AG09319 (cell line): ENCODE measurements around the gene PHKG1.
"Not testable (repeated sequence)": the region's sequence is repeated elsewhere in the genome, so short reads cannot be mapped to it uniquely, and the experiment has no call there.

ENCODE experiments used
- DNase-seq: peaks from one replicate; pipeline ENCODE4 v3.0.0-alpha.2; 2010; ENCODE audit warnings: low read depth; ENCODE audit errors: extremely low read depth
- TF ChIP-seq, protein P1 (sequence below): IDR thresholded peaks from 2 replicates; pipeline ENCODE4 v1.5.1; 2011; ENCODE audit warnings: low read depth, mild to moderate bottlenecking, inconsistent platforms, low read length, moderate library complexity

PHKG1 gene

DNA sequence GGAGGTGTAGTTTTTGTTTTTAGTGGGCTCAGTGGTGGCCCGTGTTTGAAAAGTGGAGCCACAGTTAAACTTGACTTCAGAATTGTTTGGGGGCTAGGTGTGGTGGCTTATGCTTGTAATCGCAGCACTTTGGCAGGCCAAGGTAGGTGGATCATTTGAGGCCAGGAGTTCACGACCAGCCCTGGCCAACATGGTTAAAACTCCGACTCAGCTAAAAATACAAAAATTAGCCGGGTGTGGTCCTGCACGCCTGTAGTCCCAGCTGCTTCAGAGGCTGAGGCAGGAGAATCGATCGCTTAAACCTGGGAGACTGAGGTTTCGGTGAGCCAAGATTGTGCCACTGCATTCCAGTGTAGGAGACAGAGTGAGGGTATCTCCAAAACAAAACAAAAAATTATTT, 39.4 kb downstream of the PHKG1 start:
- no peak for DNase-seq

DNA sequence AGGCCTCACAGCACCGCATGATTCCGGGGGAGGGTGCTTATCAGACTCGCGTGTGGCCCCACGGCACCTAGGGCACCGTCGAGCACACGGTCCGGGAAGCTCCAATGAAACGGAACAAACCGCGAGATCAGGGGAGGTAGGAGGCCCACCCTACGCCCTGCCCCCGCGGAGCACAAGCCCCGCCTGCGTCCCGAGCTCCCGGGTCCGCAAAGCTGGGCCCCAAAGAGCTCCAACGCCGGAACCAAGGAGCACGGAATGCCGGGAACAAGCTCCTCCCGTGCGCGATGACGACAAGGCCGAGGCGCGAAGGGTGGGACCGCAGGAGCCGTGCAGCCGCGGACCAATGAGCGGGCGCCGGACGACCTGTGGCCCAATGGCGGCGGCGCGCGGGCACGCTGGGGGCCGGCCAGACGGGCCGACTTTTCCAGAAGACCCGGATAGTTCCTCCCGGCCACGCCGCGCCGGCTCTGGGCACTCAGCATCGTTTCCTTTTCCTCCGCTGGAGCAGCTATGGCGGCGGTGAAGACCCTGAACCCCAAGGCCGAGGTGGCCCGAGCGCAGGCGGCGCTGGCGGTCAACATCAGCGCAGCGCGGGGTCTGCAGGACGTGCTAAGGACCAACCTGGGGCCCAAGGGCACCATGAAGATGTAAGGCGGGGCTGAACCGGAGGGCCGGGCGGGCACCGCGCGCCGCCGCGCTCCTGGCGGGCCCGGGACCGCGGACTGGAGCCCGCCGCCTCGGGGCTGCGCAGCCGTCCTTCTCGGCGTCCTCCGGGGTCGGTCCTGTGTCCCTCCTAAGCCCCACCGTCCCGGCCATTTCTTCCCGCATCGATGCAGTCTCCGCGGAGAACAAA, 41.2 kb downstream of the PHKG1 start, which contains the start of the genes CCT6A and PSPH:
Gene CCT6A, plus strand, starts transcription at position 427 of the 853 bp plus-strand sequence. Its CDS starts 84 bp downstream, at position 511.
Gene PSPH, minus strand, starts transcription at position 106 of the 853 bp plus-strand sequence. CDS start 30,232 bp downstream, outside the sequence.
- DNase-seq = peak; percentile 96
- TF ChIP-seq, protein P1, sequence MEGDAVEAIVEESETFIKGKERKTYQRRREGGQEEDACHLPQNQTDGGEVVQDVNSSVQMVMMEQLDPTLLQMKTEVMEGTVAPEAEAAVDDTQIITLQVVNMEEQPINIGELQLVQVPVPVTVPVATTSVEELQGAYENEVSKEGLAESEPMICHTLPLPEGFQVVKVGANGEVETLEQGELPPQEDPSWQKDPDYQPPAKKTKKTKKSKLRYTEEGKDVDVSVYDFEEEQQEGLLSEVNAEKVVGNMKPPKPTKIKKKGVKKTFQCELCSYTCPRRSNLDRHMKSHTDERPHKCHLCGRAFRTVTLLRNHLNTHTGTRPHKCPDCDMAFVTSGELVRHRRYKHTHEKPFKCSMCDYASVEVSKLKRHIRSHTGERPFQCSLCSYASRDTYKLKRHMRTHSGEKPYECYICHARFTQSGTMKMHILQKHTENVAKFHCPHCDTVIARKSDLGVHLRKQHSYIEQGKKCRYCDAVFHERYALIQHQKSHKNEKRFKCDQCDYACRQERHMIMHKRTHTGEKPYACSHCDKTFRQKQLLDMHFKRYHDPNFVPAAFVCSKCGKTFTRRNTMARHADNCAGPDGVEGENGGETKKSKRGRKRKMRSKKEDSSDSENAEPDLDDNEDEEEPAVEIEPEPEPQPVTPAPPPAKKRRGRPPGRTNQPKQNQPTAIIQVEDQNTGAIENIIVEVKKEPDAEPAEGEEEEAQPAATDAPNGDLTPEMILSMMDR = no peak

More for the DNA sequence above, 39.4 kb downstream of the PHKG1 start:
- TF ChIP-seq, protein P1 = no peak

DNA sequence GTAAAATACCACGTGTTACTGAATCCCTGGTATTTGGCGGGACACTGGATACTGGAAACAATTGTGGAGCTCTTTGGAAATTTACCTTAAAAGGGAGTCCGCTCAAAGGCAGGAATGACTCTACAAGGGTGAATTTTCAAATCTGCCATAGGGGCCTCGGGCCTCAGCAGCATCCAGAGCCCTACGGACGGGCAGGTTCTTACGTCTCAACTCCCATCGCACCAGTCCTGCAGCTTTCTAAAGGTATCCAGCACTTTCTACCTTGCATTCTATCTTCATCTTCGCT, 41.8 kb downstream of the PHKG1 start:
- no peak for DNase-seq
- TF ChIP-seq, protein P1 = no peak

DNA sequence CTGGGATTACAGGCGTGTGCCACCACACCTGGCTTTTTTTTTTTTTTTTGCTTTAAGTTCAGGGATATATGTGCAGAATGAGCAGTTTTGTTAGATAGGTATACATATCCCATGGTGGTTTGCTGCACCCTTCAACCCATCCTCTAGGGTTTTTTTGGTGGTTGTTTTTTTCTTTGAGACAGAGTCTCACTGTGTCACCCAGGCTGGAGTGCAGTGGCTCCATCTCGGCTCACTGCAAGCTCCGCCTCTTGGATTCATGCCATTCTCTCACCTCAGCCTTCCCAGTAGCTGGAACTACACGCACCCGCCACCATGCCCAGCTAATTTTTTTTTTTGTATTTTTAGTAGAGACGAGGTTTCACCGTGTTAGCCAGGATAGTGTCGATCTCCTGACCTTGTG, 44.0 kb downstream of the PHKG1 start:
- not testable (repeated sequence) for DNase-seq

DNA sequence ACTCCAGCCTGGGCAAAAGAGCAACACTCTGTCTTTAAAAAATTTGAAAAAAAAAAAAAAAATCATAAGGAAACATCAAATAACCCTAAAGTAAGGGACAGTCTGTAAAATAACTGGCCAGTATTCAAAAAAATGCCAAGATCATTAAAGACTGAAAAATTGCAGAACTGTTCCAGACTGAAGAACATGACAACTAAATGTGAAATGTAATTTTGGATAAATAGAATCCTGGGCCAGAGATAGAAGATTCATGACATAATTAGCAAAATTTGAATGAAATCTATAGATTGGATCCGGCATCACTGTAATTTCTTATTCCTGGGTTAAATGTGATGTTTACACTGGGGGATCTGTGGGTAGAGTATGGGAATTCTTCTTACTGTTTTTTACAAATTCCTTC, 44.5 kb downstream of the PHKG1 start:
- no peak for DNase-seq
- TF ChIP-seq, protein P1 = no peak

DNA sequence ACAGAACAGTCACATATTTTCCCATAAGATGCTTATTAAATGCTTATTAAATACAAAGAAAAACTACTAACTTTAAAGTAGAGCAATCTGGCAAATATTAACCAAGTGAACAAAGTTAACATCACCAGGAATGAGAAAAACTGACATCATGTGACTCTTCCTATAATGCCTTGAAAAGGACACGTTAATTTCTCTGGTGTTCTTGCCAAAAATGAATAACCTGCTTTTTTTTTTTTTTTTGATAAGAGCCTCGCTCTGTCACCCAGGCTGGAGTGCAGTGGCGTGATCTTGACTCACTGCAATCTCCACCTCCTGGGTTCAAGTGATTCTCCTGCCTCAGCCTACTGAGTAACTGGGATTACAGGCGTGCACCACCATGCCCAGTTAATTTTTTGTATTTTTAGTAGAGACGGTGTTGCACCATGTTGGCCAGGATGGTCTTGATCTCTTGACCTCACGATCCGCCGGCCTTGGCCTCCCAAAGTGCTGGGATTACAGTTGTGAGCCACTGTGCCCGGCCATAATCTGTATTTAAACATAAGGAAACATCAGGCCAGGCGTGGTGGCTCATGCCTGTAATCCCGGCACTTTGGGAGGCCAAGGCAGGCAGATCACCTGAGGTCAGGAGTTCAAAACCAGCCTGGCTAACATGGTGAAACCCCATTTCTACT, 45.2 kb downstream of the PHKG1 start:
- DNase-seq = not testable (repeated sequence)

DNA sequence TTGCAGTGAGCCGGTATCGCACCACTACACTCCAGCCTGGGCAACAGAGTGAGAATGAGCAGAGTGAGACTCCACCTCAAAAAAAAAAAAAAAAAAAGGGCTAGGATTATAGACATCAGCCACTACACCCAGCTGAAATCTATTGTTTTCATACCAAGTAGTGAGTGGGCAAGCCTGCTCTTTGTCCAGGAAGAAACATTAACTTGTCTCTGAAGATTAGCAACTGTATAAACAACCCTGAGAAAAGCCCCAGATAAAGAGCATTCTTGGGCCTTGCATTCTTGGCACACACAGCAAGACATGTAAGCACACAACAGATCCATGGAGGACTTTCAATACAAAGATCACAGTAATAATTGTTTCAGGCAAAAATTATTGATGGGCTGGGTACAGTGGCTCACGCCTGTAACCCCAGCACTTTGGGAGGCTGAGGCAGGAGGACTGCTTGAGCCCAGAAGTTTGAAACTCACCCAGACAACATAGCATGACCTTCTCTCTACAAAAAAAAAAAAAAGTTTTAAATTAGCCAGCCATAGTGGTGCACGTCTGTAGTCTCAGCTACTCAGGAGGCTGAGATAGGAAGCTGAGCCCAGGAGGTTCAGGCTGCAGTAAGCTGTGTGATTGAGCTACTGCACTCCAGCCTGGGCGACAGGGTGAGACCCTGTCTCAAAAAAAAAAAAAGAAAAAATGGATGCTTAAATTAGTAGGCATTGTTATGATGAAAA, 45.9 kb downstream of the PHKG1 start:
- DNase-seq = peak; percentile 77
- TF ChIP-seq, protein P1 = no peak

DNA sequence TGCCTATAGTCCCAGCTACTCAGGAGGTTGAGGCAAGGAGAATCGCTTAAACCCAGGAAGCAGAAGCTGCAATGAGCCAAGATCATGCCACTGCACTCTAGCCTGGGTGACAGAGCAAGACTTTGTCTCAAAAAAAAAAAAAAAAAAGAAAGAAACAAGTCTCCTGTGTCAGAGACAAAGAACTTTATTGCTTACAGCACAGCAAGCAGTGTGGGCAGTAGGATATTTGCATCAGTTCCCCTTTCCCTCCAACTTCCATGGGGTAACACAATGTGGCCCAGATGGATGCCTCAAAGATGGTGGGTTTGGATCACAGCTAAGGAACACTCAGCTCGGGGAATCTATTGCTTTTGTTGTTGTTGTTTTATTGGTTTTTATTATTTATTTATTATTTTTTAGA, 47.0 kb downstream of the PHKG1 start:
- DNase-seq = not testable (repeated sequence)
